H1 (cell line): ENCODE measurements around the gene DHX29.

Experiments used
- CTCF ChIP-seq, 3 experiments: IDR thresholded peaks; 1 replicate in 2 of 3; 2 replicates in 1 of 3; pipeline versions ENCODE4 v1.5.1 to v1.6.1; 2011; ENCODE audit warnings: low read length in 3 of 3, mild to moderate bottlenecking in 3 of 3, inconsistent platforms in 2 of 3, low read depth in 1 of 3, moderate library complexity in 1 of 3; ENCODE audit not compliant: insufficient read depth in 1 of 3; ENCODE audit errors: control extremely low read depth in 1 of 3
- EGR1 ChIP-seq: IDR thresholded peaks from 2 replicates; pipeline ENCODE4 v1.6.1; 2011; ENCODE audit warnings: low read depth, low read length, borderline replicate concordance
- EP300 ChIP-seq, 2 experiments: IDR thresholded peaks; 1 replicate in 1 of 2; 2 replicates in 1 of 2; pipeline ENCODE4 v1.6.1; 2011 to 2012; ENCODE audit warnings: low read depth in 2 of 2, low read length in 2 of 2, mild to moderate bottlenecking in 2 of 2, borderline replicate concordance in 1 of 2, inconsistent platforms in 1 of 2, moderate library complexity in 1 of 2
- POLR2A ChIP-seq, 2 experiments: IDR thresholded peaks; 1 replicate in 1 of 2; 2 replicates in 1 of 2; pipeline ENCODE4 v1.6.1; 2011; ENCODE audit warnings: low read depth in 2 of 2, low read length in 2 of 2, mild to moderate bottlenecking in 2 of 2; ENCODE audit errors: control extremely low read depth in 1 of 2
- USF2 ChIP-seq: IDR thresholded peaks from 2 replicates; pipeline ENCODE4 v1.6.1; 2011; ENCODE audit warnings: low read length, improper control_type of control experiment

GRCh38 chr5:55300890-55301289, 6.6 kb downstream of the DHX29 start:
- TF ChIP-seq USF2 (no peak), CTCF (IDR thresholded peaks at IDR 0.05; ENCODE audit: control extremely low read depth in 1 of 3, insufficient read depth in 1 of 3, low read depth in 1 of 3, low read length in 3 of 3) (no peak), POLR2A (IDR thresholded peaks at IDR 0.05; ENCODE audit: control extremely low read depth in 1 of 2, low read depth in 2 of 2, low read length in 2 of 2) (no peak), EP300 (IDR thresholded peaks at IDR 0.05; ENCODE audit: borderline replicate concordance in 1 of 2, low read depth in 2 of 2, low read length in 2 of 2) (no peak), EGR1 (no peak)
